Cerebellar cortex (tissue), 1 donor: ENCODE results near the gene GPR55.

ENCODE experiments used
- DNase-seq: peaks from one replicate; pipeline ENCODE4 v3.0.0-alpha.2; 2015; ENCODE audit warnings: low spot score

Gene GPR55

GRCh38 chr2:230919240-230919639 is 5.8 kb downstream of the GPR55 start:
- DNase-seq, result no peak

DNA sequence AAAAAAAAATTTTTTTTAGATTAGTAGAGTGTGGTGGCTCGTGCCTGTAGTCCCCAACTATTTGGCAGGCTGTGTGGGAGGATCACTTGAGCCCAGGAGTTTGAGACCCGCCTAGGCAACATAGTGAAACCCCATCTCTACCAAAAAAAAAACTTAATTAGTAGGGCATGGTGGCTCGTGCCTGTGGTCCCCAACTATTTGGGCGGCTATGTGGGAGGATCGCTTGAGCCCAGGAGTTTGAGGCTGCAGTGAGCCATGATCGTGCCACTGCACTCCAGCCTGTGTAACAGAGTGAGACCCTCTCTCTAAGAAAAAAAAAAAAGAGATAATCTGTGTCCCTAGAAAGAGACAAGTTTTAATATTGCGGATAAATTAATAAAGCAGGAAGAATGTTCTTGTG is 8.8 kb downstream of the GPR55 start:
- DNase-seq, result no peak

GRCh38 chr2:230915319-230915718 is 9.7 kb downstream of the GPR55 start:
- DNase-seq, result no peak

GRCh38 chr2:230914886-230915285 is 10.2 kb downstream of the GPR55 start:
- no peak for DNase-seq

- DNase-seq, result peak; percentile 41
These were observed 11.5 kb downstream of the GPR55 start for GRCh38 chr2:230913406-230914143.

DNA sequence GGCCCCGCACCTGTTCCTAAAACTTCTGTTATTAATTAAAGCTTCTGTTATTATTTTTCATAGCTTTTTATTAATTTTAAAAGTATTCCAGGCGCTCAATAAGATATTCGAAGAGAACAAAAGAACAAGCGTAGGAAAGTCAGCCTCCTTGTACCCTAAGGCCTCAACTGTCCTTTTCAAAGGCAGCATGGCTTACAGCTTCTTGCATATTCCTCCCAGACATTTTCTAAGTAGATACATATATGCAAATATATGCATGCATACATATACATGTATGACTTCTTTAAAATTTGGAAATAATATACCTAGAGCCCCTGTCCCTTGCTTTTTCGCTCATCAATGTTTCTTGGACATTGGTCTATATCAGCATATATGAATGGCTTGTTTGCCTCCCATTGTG is 12.3 kb downstream of the GPR55 start:
- no peak for DNase-seq

DNA sequence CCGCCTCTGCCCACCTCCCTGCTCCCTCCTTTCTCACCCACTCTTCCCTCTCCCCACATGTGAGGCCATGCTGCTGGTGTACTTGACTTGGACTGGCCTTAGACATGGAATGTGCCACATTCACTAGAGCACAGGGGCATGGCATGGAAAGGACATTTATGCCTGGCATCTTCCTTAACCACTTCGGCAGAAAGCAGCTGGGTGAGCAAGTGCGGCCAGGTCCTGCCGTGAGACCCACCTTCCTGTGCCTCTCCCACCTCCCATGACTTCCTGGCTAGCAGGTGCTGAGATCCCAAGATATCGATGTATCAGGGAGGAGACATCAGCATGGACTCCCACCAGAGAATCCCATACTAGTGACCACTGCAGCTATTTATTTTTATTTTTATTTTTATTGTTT is 13.0 kb downstream of the GPR55 start:
- DNase-seq, result no peak

- no peak for DNase-seq
These were observed 14.4 kb downstream of the GPR55 start for GRCh38 chr2:230910546-230911177.

DNA sequence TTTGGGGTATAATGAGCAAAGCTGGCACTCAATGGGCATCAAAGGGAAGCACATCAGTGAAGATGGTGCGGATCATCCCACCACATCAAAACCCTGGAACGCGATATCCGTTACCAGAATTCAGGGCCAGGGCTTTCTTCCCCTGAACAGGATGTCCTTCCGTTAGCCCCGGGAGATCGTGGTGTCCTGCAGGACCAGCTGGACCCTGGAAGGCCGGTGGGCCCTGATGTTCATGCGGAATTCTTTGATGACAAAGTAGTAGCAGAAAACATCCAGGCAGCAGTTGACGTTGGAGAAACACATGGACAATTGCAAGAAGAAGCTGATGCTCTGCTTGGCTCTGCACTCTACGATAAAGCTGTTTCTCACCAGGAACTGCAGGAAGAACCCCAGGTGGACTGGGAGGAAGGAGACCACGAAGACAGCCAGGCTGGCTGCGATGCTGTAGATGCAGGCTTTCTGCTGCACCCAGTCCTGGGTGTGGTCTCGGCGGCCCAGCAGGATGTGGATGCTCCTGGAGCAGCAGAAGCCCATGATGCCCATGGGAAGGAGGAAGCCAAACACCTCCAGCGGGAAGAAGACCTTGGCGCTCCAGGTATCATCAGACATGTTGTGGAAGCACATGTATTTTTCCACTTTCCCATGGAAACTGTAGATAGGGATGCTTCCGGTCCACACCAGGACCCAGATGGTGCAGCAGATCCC is 15.0 kb downstream of the GPR55 start:
- DNase-seq, result no peak

DNA sequence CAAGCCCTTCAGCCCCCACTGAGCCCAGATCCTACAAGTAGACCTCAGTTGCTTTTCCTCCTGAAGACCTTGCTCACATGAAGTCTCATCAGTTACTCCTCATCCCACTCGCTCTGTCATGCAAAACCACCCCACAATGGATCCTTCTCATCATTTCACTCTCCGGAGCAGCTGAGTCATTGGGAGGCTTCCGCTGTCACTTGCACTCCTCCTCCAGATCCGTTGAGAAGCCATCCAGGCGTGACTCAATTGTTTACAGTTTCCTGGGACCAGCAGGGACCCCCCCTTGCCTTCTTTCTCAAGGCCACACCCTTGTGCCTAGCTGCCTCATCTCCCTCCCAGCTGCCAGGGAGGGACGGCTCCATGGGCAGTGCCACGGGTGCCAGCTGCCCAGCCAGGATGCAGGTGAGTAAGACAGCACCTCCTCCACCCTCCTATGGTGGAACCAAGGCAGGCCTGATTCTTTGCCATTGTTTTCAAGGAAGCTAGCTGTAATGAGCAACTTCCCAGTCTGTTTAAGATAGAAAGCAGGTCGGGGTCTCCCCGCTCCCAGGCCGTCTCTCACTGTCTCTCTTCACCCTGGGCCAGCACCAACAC is 16.3 kb downstream of the GPR55 start:
- no peak for DNase-seq

GRCh38 chr2:230908092-230908594 is 16.9 kb downstream of the GPR55 start:
- DNase-seq, result no peak

DNA sequence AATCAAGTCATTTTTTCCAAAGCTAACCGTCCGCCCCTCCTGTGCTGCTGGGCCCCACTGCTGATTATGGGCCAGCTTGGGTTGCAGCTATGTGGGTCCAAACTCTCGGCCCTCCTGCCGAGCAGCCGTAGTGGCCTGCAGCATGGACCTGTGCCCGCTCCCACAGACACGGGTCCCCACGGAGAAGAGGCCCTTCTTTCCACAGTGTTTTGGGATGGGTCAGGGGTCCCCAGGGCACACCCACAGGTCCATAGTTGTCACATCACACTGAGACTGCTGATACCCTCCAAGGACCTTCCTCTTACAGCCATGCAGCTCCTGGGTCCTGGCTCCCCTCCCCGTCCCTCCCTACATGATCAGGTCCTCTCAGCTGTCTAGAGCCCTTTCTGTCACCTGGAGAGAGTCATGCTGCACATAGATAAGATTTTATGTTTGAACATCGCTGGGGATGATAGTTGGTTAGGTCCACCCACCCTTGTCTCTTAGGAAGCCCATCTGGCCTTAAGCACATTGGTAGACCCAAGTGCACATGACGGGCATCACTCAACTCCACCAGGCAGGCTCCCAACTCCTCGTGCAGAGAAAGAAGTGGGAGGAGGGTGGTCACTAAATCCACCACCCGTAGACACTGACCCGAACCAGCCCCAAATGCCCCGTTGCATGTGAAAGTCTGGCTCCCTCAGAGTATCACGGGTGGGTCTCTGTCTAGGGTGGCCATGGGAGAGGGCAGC is 17.5 kb downstream of the GPR55 start:
- no peak for DNase-seq

- DNase-seq, result no peak
These were observed 18.4 kb downstream of the GPR55 start for GRCh38 chr2:230906471-230907230.

GRCh38 chr2:230905448-230906421 is 19.3 kb downstream of the GPR55 start:
- DNase-seq, result no peak

DNA sequence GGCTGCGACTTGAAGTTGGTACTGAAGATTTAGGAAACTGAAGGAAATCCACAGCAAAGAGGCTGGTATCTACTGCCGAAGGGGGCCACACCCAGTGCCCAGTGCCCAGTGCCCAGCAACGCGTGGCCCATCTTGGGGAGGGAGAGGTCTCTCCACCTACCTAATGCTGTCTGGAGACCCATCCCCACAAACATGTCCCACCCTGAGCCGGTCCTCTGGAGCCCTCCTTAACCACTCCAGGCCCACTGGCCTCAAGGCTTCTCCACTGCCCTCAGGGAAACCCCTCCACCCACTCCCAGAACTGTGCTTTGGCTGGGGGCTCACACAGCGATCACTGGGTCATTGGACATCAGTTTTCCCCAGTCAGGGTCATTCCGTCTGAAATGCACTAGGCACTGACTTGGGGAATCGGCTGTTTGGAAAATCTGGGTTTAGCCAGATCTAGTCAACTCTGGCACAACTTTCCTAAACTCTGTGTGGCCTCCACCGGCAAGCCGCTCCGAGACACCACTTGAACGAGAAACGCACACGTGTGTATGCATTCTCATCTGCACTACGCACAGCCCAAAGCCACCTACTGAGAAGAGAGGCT is 20.1 kb downstream of the GPR55 start:
- no peak for DNase-seq

DNA sequence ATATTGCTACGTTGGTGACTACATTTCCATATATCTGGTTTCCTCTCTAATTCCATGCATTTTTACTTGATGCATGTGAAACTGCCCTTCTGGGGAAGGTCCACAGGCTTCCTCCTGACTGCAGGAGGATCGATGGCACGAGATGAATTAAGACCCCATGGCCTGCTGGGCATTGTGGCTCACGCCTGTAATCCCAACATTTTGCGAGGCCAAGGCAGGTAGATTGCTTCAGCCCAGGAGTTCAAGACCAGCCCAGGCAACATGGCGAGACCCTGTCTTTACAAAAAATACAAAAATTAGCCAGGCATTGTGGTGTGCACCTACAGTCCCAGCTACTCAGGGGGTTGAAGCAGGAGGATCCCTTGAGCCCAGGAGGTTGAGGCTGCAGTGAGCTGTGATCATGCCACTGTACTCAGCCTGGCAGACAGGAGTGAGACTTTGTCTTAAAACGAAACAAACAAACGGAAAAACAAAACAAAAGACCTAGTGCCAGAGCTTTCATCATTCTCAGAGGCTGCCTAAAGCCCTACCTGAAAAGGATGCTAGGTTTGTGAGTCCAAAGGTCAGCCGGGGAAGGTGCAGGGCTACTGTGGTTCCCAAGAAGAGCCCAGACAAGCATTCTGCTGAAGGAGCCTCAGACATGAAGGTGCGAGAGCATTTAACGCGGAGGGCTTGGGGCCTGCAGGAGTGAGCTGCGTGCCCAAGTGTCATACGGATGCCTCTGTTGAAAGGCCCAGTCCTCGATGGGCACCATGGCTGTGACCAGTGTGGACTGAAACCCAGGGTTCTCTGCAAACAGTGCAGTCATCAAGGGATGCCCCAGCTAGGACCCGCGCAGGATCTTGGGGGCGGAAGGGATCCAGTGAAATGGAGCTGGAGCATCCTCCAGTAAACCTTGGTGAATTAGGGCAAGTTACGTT is 21.6 kb downstream of the GPR55 start:
- DNase-seq, result no peak

GRCh38 chr2:230902180-230902899 is 22.7 kb downstream of the GPR55 start:
- peak; percentile 49 for DNase-seq

GRCh38 chr2:230901006-230901405 is 24.0 kb downstream of the GPR55 start:
- DNase-seq, result no peak
